ENCODE results near the gene PAFAH1B2.

The PAFAH1B2 gene

GRCh38 chr11:117222991-117223740, 79.1 kb downstream of the PAFAH1B2 start:
- DNase-seq, result no peak

GRCh38 chr11:117223741-117224689, 79.9 kb downstream of the PAFAH1B2 start:
- peak; percentile 84 for DNase-seq

- no peak for DNase-seq
These were observed 81.6 kb downstream of the PAFAH1B2 start for GRCh38 chr11:117225553-117226170.

Measured in hematopoietic multipotent progenitor cell treated with erythropoietin and hydrocortisone succinate and interleukin-3 and kit ligand, for 6 days (in vitro differentiated cells).